Hindlimb muscle (tissue), 1 donor: Measurements from ENCODE around the gene MAP1S. TPM values are rescaled to one million over a fixed set of nuclear protein-coding genes. Genes with fewer than 3 reads are reported as not detected.

Experiments
- DNase-seq: peaks from one replicate; pipeline ENCODE4 v3.0.0-alpha.2; 2013
- polyA plus RNA-seq: library from polyadenylated mRNA; unstranded; fragments of 120-200 nt; gene quantifications from one replicate; pipeline ENCODE4 v1.2.1, GENCODE V29; 2013; ENCODE audit not compliant: insufficient read length

Gene MAP1S
- polyA plus RNA-seq, 1 donor: 43.6 TPM

DNA sequence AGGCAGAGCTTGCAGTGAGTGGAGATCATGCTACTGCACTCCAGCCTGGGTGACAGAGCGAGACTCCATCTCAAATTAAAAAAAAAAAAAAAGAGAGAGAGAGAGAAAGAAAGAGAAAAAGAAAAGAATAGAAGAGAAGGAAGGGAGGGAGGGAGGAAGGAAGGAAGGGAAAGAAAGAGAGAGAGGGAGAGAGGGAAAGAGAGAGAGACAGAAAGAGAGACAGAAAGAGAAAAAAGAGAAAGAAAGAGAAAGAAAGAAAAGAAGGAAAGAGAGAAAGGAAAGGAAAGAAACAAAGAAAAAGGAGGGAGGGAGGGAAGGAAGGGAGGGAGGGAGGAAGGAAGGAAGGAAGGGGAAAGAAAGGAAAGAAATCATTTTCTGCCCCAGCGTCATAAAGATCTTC is 24.1 kb upstream of the MAP1S start:
- DNase-seq: no peak

DNA sequence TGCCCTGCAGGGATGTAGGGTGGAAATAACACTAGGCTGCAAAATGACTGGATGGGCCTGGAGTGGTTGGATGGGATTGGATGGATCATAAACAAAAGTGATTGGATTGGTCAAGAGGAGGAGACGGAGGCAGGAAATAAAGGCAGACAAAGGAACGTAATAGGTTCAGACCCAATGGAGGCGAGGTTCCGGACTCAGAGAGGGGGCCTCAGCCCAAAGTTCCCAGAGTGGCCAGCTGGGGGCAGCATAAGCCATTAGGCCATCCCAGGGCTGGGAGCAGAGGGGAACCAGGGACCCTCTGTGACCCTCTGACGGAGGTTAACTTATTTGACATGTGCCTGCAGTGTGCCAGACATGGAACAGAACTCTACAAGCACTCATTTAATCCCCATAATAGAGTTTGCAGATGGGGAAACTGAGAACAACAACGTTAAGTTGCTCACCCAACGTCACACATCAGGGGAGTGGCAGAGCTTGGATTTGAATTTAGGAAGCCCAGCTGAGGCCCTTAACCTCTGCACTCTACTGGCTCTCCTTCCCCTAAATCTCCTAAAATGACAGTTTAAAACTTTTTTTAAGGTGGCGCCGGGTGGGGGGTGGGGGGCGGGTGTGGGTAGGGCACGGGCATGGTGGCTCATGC is 15.3 kb upstream of the MAP1S start:
- no peak for DNase-seq

DNA sequence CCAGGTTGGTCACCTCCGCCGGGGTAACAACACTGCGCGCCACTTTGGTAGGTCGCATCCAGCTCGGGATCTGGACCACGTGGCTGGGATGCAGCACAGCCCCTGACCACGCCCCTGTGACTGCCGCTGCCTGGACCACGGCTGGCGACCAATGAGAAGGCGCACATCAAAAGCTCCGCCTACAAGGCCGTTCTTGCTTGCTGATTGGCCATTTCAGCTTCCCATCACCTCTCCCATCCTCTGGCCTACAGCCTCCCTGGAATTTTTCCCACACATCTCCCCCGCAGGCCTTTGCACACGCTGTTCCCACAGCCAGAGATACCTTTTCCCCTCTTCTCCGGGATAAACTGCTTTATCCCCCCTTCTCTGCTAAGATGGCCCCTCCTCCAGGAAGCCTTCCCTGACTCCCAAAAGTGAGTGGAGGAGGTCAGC is 12.5 kb upstream of the MAP1S start:
- no peak for DNase-seq

DNA sequence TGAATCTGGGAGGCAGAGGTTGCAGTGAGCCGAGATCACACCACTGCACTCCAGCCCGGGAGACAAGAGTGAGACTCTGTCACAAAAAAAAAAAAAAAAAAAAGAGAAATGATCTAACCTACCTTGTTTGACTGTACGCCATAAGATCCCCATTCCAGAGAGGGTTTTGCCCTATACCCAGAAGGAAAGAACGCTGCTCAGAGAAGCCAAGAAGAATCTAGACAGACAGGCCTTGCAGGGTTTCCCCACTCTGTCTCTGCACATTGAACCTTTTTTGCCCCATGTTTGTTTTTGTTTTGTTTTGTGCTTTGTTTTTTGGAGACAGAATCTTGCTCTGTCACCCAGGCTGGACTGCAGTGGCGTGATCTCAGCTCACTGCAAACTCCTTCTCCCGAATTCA is 7.4 kb upstream of the MAP1S start:
- DNase-seq: no peak

DNA sequence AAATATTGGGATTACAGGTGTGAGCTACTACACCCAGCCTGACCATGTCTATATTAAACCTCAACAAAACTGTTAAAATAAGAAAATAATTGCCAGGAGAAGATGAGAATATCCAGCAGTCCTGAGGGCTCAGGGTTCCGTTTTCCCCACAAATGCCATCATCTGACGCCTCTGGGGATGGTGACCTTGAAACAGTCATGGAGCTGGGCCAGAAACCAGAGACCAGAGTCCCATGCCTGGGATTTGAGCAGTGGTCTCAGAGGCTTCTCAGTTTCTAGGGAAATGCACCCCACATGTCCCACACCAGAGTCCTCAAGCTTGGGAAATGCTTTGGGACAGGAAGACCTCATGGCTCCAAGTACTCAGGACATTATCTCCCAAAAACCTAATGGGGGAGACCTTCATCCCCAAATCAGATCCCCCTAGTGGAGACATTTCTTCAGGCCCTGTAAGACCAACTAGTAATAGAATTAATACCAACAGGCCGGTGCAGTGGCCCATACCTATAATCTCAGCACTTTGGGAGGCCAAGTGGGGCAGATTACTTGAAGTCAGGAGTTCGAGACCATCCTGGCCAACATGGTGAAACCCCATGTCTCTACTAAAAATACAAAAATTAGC is 2.9 kb upstream of the MAP1S start:
- no peak for DNase-seq

DNA sequence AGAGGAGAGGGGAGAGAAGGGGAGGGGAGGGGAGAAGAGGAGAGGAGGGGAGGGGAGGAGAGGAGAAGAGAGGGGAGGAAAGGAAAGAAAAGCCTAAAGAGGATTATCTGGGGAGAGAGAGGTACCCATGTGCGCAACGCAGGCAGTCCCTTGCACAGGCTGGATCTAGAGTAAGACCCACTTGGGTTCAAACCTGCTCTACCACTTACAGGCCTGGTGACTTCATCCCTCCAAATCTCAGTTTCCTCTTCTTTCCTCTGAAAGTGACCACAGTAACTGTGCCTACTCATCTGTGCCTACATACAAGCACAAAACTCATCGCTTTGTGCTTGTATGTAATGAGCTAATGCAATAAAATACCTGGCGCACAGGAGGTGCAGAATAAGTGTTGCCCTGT is 732 bp upstream of the MAP1S start:
- no peak for DNase-seq

DNA sequence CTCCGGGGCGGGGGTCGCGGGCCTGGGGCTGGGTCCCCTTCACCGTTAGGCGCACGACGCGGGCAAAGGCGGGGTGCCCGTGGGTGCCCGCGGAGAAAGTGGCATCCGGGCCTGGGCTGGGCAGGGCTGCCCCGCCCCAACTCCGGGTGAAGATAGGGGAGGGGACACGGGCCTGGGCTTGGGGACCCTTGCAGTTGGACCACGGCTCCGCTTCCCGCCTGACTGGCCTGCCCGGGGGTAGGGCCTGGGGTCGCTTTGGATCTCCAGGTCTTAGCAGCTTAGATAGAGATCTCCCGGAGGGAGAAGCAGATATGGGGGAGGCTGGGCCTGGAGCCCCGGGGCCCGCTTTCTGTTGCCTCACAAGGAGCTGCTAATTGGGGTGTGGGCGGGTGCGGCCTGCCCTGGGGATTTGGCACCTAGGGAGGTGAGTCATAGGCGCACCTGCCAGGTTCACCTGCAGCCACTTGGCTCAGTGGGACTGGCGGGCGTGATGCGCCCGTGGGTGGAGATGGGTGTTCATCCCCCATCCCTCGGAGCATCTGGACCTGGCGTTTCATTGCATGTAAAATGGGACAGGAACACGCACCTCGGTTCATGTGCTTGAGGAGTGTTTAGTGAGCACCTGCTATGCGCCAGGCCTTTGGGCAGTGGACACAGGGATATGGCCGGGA is 585 bp downstream of the MAP1S start:
- no peak for DNase-seq

DNA sequence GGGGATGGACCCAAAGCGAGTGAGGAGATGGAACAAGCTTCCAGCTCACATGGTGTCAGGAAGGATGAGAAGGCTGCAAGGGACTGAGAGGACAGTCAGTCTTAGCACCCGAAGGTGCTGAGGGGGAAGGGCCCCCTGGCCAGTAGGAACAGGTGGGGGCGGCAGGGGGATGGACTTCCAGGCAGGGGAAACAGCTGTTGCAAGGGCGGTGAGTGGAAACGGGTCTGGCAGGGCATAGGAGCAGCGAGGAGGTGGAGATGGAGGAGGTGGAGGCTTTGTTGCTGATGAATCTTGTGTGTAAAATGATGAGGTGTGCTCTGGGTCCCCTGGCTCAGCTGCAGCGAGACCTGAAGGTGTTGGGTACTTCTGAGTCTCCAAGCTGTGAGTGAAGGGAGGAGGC is 1.2 kb downstream of the MAP1S start:
- DNase-seq: no peak

DNA sequence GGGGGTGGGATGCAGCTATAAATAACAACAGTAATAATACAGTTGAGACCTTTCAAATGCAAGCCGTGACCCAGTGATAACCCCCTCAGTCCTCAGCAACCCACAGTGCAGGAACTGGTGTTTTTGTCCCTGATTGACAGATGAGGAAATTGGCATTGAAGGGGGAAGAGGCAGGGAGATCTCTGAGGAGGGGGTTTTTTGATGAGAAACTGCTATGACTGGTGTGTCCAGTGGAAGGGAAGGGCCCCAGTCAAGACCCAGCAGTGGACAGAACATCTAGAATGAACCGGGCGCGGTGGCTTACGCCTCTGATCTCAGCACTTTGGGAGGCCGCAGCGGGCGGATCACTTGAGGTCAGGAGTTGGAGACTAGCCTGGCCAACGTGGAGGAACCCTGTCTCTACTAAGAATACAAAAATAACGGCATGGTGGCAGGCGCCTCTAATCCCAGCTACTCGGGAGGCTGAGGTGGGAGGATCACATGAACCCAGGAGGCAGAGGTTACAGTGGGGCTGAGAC is 1.9 kb downstream of the MAP1S start:
- DNase-seq: no peak

DNA sequence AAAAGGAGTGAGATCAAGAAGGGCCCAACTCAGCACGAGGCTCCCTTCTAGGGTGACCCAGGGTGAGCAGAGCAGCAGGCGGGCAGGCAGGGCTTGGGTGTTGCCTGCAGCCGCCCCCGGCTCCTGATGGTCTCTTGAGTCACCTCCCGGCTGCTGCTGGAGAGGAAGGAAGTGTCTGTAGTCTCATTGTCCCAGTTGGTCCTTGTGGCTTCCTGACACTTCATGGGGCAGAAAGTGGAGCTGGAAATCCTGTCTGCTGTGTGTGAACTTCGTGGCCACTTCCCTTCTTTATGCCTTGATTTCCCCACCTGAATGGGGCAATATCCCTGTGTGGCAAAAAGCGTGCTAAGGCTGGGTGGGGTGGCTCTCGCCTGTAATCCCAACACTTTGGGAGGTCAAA is 2.5 kb downstream of the MAP1S start:
- no peak for DNase-seq

DNA sequence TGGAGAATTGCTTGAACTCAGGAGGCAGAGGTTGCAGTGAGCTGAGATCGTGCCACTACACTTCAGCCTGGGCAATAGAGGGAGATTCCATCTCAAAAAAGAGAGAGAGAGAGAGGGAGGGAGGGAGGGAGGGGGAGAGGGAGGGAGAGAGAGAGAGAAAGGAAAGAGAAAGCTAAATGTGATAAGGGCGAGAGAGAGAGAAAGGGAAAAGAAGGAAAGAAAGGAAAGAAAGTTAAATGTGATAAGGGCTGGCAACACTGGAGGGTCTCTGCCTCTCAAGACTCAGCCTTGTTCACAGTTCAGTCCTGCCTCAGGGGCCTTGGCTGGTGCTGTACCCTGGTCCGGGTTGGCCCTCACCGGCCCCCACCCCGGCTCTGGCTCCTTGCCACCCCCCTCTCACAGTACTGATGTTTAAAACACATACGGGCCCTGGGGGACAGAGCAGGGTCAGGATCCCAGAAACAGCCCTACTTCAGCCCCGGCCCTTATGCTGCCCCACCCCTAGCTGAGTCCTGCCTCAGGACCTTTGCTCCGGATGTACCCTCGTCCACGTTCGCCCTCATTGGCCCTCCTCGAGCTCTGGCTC is 3.5 kb downstream of the MAP1S start:
- no peak for DNase-seq

DNA sequence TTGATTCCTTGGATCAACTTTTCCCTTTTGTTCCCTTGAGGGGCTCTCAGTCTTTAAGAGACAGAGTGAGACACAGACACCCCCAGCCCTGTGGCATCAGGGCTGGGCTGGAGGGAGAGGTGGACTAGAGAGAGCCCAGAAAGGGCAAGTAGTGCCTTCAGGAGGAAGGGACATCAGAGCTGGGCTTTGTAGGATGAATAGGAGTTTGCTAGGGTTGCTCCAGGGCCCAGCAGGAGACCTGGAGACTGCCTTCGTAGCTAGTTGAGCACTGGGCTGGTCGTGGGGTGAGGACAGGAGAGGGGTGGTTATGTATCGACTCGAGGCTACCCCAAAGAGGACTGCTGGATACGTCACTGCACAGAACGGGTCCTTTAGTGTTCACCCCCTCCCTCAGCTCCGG is 5.4 kb downstream of the MAP1S start:
- no peak for DNase-seq

DNA sequence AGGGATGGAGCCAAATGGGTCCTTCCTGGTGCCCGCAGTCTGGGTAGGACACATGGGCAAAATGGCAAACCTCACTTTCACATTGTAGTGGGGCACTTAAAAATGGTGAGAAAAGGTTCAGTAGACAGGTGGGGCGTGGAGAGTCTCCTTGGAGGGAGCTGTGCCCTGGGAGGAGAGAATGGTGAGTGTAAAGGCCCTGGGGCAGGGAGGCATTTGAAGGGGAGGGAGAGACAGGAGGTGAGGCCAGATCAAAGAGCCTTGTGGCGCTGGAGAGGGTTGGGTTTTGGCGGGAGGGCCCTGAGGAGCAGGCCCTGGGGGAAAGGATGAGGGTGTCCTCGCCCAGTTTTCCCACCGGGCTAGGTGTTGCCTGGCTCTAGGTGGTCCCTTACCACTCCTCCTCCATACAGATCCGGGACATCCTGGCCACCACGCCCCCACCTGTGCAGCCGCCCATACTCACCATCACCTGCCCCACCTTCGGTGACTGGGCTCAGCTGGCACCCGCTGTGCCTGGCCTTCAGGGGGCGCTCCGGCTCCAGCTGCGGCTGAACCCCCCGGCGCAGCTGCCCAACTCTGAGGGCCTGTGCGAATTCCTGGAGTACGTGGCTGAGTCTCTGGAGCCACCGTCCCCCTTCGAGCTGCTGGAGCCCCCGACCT is 6.3 kb downstream of the MAP1S start:
- no peak for DNase-seq

DNA sequence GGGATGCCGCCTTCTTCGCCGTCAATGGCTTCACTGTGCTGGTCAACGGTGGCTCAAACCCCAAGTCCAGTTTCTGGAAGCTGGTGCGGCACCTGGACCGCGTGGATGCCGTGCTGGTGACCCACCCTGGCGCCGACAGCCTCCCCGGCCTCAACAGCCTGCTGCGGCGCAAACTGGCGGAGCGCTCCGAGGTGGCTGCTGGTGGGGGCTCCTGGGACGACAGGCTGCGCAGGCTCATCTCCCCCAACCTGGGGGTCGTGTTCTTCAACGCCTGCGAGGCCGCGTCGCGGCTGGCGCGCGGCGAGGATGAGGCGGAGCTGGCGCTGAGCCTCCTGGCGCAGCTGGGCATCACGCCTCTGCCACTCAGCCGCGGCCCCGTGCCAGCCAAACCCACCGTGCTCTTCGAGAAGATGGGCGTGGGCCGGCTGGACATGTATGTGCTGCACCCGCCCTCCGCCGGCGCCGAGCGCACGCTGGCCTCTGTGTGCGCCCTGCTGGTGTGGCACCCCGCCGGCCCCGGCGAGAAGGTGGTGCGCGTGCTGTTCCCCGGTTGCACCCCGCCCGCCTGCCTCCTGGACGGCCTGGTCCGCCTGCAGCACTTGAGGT is 7.0 kb downstream of the MAP1S start:
- DNase-seq: no peak

DNA sequence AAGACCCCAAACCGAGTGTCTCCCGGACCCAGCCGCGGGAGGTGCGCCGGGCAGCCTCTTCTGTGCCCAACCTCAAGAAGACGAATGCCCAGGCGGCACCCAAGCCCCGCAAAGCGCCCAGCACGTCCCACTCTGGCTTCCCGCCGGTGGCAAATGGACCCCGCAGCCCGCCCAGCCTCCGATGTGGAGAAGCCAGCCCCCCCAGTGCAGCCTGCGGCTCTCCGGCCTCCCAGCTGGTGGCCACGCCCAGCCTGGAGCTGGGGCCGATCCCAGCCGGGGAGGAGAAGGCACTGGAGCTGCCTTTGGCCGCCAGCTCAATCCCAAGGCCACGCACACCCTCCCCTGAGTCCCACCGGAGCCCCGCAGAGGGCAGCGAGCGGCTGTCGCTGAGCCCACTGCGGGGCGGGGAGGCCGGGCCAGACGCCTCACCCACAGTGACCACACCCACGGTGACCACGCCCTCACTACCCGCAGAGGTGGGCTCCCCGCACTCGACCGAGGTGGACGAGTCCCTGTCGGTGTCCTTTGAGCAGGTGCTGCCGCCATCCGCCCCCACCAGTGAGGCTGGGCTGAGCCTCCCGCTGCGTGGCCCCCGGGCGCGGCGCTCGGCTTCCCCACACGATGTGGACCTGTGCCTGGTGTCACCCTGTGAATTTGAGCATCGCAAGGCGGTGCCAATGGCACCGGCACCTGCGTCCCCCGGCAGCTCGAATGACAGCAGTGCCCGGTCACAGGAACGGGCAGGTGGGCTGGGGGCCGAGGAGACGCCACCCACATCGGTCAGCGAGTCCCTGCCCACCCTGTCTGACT is 7.9 kb downstream of the MAP1S start:
- DNase-seq: no peak

DNA sequence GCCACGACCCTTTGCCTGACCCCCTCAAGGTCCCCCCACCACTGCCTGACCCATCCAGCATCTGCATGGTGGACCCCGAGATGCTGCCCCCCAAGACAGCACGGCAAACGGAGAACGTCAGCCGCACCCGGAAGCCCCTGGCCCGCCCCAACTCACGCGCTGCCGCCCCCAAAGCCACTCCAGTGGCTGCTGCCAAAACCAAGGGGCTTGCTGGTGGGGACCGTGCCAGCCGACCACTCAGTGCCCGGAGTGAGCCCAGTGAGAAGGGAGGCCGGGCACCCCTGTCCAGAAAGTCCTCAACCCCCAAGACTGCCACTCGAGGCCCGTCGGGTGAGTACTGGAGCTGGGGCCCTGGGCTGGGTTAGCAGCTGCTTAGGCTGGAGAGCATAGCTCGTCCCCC is 8.6 kb downstream of the MAP1S start:
- no peak for DNase-seq

DNA sequence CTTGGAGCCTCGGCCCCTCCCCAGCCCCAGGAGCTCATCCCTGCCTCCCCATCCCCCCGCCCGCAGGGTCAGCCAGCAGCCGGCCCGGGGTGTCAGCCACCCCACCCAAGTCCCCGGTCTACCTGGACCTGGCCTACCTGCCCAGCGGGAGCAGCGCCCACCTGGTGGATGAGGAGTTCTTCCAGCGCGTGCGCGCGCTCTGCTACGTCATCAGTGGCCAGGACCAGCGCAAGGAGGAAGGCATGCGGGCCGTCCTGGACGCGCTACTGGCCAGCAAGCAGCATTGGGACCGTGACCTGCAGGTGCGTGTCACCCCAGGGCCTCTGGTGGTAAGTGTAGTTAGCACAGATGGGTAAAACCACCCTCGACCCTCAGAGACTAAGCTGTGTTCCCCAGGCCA is 13.8 kb downstream of the MAP1S start:
- no peak for DNase-seq

DNA sequence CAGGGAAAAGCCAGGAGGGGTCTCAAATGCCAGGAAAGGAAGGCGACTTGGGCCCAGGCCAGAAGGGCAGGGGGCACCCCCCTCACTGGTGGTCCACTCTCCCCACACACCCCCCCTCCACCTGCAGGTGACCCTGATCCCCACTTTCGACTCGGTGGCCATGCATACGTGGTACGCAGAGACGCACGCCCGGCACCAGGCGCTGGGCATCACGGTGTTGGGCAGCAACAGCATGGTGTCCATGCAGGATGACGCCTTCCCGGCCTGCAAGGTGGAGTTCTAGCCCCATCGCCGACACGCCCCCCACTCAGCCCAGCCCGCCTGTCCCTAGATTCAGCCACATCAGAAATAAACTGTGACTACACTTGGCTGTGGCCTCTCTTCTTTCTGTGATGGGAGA is 14.9 kb downstream of the MAP1S start:
- DNase-seq: no peak

DNA sequence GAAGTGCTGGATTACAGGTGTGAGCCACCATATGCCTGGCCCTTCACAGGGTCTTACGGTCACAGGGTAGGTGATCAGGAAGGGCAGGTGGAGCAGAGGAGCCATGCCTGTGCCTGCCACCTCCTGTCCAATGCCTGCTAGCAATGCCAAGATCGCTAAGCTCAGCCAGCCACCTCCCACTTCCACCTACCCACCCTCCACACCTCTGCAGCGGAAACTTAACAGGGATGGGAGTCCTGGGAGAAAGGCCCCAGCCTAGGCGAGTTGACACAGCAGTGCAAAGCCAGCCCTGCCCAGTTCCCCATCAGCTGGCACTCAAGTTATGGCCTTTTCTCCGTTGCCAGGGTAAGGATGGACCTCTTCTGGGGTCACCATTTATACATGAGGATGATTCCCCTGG is 16.1 kb downstream of the MAP1S start:
- DNase-seq: no peak

DNA sequence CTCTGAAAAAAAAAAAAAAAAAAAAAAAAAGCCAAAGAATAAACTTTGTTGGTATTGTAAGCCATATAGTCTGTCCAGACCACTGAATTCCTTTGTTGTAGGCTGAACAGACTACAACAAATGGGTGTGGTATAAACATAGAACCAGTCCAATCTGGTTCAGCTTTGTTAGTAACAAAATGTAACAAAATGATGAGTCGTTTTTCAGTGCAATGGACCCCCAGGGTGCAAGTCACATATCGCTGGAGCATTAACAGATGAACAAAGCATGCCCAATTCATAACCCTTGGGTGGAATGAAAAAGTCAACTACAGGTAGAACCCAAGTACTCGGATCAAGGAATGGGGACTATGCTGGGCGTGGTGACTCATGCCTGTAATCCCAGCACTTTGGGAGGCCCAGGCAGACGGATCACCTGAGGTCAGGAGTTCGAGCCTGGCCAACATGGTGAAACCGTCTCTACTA is 18.4 kb downstream of the MAP1S start:
- no peak for DNase-seq

DNA sequence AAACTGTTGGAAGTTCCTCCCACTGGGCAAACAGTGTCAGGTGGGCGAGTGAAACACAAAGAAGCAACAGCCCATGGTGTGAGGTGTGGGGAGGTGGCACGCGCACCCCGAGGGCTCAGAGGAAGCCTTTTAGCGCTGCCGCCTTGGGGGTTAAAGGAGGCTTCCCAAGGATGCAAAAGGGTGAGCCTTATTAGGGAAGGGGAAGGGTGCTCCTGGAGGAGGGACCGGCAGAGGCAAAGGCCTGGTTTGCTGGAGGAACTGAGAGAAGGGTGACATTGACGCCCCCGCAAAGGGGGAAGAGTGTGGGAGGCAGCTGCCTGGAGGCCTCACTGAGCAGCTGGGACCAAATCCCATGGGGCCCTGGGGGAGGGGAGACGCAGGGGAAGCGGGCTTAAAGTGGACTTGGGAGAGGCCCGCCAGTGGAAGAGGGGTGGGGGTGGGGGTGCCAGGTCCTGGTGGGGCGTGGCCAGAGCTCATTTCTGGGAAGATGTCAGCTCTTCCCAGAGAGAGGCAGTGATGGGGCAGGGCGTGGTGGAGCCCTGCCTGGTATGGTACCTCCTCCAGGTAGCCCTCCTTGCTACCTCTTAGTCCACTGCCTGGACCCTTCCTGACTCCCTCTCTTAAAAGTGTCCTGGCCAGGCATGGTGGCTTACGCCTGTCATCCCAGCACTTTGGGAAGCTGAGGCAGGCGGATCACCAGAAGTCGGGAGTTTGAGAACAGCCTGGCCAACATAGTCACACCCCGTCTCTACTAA is 20.0 kb downstream of the MAP1S start:
- no peak for DNase-seq
